Head of caudate nucleus (tissue), 42 donors: ENCODE measurements around the gene KSR2.

Experiments
- DNase-seq, 42 donors: peaks; one replicate each; pipeline versions ENCODE4 v3.0.0 to v3.0.0-alpha.2; 2020 to 2021; ENCODE audit warnings: mixed read lengths in 7 of 42
- intact Hi-C: fragments of 100-400 bp; cut with DNase I; formaldehyde crosslinking; loops from one replicate; pipeline ENCODE4 v1.15.0; 2022

Gene KSR2

DNA sequence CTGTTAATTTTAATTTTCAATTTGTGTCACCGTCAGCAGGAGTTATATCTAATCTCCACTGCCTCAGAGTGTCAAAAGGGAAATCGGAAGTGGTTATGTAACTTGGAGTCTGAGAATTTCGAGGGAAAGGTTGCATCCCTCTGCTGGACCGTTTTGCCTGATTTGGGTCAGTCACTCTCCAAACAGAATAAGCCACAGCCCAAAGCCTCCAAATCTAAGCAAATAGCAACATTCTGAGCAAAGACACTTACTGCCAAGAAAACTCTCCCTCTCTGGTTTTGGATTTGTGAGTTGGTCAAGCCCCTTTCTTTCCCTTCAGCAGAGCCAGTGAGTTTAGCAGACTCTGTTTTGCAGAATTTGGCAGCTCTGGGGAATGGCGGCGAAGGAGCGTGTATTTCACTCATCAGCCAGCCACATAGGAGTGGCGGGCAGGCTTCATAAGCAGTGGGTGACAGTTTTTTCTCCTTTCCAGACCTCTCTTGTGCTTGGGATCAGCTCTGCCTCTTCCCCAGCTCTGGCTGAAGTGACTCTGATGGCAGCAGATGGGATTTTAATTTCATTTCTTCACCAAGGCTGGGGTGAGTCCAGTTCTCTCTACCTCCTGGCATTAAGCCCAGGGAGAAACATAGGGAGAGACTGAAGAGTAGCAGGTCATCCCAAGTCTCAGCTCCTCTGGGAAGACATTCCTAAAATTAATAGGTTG is 388.6 kb downstream of the KSR2 start:
- peak in 2 of 42 donors; percentile 4 for DNase-seq
- intact Hi-C loops: no loop called here

DNA sequence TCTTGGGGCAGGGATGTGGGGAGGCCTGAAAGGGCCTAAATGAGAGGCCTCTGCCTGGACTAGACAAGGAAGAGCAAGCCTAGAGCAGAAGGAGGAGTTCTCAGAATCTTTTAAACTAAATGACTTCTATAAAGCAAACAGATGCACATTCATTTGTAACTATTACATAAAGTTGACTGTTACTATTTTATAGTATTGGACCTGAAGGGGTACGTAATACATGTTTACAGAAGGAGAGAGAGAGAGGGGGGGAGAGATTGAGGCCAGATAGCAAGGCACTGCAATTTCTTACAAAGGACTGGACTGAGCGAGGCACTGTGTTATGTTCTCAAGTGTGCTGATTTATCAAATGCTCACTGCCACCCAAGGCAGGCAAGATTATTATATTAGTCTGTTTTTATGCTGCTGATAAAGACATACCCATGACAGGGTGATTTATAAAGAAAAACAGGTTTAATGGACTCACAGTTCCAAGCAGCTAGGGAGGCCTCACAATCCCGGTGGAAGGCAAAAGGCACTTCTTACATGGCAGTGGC is 391.6 kb downstream of the KSR2 start:
- DNase-seq: no peak
- intact Hi-C loops: no loop called here

DNA sequence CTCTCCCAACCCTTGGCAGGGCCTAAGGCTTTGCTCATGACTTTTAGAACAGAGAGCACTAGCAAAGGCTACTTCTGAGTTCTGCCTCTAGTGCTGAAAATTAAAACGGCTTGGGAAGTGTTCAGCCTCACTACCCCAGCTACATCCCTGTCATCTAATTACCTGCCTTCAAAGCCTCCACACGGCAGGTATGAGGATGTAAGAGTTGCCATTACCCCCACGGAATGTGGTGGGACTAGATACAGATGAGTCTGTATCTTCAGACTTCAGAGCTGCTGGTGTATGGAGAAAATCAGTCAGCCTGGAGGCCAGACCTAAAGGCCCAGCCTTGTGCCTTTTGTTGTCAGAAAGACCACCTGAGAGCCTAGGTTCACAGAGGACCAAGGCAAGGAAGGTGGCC is 392.7 kb downstream of the KSR2 start:
- intact Hi-C loops: no loop called here
- no peak for DNase-seq

DNA sequence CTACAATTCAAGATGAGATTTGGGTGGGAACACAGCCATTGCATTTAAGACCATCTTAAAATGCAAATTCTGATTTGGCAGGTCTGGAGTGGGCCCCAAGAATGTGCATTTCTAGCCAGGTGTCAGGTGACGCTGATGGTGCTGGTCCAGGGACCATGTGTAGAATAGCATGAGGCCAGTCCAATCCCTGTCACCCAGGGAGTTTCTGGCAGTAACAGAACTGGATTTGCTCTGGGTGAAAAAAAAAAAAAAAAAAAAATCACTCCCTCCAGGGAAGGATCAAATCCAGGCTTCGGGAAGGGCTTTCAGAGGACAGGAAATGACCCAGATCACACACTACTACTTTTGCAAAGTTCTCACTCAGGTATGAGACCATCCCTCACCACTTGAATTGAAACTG is 394.1 kb downstream of the KSR2 start:
- DNase-seq: no peak

DNA sequence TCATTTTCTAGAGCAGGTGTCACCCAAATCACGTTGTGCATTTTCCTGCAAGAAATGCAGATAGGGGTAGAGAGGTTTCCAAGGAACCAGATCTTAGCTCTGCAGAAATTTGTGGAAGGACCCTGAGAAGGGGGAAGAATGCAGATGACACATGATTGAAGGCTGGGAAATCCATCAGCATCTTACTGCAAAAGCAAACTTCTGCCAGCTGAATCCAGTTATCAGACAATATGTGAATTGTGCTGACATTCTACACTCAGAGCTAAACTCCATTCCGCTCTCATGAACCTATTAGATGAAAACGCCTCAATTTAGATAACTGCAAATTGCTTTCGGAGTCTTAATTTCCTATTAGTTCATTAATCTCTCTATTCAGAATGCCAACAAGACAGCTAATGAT is 396.0 kb downstream of the KSR2 start:
- DNase-seq: no peak
- intact Hi-C loops: no loop called here

More for the DNA sequence above, 394.1 kb downstream of the KSR2 start:
- intact Hi-C loops: no loop called here

DNA sequence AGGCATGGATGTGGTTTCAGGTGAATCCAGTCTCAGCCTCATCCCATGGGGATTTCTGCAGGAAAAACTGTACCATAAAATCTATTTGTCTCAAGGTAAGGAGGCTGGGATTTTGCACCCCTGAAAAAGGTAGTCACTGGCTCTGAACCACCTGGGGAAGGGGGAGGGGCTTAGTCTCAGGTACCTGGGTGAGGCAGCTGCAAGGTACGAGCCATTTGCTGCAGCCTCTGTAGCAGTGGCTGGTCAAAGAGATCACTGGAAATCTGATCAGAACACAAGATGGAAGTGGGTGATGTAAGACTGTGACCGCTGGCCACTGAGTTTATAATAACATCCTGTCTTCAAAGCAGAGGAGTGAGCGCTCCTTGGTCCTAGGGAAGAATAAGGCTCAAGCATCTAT is 397.5 kb downstream of the KSR2 start:
- intact Hi-C loops: no loop called here
- DNase-seq: no peak

DNA sequence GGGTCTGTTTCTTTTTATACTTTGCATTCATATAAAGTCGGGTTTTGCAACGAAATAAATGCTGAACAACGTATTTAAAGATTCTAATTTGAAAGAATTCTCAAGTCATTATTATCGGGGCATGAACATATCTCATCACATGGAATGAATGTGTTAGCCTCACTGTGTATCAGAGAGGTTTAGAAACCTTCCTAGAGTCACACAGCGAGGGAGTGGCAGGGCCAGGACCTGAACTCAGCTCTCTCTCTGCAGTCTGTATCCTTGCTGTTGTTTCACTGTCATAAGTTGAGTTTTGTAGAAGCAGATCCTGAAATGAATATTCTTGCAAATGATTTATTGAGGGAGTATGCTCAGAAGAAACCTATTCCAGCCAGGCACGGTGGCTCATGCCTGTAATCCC is 398.2 kb downstream of the KSR2 start:
- DNase-seq: no peak
- intact Hi-C loops: no loop called here

DNA sequence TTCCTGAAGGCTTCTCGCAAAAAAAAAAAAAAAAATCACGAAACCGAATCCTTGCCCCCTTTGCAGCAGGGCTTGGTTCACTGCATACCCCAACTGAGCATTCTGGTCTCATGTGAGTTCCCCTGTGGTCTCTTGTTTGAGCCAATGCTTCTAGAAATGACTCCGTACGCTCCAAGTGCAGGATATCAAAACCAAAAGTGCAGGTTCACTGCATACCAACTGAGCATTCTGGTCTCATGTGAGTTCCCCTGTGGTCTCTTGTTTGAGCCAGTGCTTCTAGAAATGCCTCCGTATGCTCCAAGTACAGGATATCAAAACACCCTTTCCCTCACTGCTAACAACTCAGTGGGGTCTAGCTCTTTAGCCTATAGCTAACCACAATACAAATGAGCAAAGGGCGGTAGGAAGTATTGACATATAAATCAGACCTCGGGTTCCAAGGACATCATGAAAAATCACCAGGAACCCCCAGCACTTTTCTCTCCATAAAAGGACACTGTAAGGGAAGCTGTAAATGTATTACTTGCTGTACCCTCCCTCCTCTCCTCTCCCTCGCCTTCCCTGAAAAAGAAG is 401.1 kb downstream of the KSR2 start:
- intact Hi-C loops: no loop called here
- DNase-seq: no peak

DNA sequence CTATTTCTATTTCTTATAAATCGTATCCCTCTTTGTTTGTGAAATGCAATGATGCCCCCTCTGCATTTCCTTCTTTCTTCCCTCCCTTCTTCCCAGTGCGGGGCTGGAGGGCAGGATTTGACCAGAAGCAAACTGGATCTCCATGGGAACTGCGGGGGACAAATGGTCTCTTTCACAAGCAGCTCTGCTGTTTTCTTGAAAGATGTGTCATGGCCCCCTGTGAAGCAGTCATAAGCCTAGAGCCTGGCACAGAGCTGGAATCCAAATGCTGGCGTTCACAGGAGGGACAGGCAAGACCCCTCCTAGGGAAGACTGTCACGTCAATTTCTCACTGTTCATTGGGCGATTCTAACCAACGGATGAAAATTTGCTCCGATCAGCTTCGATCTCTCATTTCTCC is 403.9 kb downstream of the KSR2 start:
- DNase-seq: peak in 14 of 42 donors; percentile 7 to 68 (median 24)

DNA sequence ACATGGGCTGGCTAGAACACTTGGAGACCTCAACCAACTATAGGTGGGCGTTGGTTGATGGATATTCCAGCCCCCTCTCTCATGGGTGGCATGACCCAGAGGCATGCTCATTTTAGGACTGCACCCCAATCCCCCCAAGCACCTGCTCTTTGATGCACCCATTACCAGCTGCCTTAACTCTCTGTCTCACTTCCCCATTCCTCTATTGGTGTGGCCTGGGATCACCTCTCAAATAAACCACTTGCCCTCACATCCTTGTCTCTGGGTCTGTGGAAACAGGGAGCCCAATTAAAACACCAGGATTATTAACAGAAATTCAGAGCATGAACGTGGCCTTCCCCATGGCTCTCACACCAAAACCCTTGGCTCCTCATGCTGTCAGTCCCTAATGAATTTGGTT is 405.1 kb downstream of the KSR2 start:
- peak in 1 of 42 donors; percentile 3 for DNase-seq

More for the DNA sequence above, 403.9 kb downstream of the KSR2 start:
- intact Hi-C loops: no loop called here

DNA sequence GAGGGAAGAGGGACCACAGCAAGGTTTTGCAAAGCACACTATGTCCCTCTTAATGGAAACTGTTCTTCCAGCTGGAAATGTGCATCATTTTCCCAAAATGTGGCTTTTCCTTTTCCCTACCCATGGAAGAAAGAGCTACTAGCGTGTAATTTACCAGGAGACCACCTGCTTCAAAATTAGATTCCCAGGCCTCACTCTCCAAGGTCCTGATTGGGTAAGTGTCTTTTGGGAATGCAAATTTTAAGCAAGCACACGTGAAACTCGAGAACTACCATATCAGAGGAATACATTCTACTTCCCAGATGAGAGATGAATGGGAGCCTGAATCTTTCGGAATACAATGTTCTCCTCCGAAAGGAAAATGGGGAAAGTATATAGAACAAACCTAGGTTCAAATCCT is 405.8 kb downstream of the KSR2 start:
- intact Hi-C loops: no loop called here
- no peak for DNase-seq

More for the DNA sequence above, 405.1 kb downstream of the KSR2 start:
- intact Hi-C loops: no loop called here

DNA sequence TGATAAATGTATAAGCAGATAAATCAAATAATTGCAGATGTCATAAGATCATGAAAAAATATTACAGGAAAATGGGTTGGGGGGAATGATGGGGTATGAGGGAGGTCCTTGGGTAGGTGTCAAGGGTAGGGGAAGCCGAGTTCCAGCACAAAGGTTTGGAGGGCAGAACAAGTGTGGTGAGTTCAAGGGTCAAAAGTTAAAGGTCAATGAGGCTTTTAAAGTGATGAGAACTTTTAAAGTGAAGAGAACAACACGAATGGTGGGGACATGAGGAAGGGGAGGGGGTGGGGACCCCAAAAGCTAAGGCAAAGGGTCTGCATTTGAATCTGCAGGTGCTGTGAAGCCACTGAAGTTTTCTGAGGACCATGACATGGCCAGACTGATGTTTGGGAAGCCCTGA is 406.8 kb downstream of the KSR2 start:
- no peak for DNase-seq
- intact Hi-C loops: no loop called here

DNA sequence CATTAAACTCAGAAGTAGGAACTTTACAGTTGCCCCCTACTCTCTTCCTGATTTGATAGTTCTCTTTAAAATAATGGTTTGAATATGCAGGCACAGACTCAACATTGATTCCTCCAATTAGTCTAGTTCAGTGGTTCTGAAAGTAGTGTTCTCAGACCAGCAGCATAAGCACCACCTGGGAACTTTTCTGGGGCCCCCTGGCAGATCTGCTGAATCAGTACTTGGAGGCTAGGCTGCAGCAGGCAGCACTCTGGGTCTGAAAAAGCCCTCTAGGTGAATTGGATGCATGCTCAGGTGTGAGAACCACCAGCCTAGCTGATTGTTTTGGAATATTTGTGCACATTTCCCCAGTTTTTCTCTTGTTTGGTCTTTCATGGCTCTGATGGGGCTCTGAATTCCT is 408.8 kb downstream of the KSR2 start:
- DNase-seq: no peak
- intact Hi-C loops: no loop called here

DNA sequence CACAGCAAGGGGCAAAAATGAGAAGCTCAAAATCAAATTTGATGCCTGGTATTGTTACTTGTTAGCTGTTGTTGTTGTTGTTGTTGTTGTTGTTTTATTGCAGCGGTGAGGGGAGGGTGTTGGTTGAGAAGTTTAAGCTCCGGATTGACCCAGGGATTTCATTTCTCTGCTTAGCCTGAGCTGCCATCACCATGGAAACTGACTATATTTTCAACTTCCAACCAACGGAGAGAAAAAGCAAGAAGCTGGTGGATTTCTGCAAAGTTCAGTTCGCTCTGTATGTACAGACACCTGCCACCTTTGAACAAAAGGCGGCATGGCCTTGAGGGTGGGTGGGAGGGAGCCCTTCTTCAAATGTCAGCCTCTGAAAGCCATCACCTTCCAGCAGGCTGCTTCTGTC is 412.9 kb downstream of the KSR2 start:
- DNase-seq: no peak
- intact Hi-C loops: no loop called here

DNA sequence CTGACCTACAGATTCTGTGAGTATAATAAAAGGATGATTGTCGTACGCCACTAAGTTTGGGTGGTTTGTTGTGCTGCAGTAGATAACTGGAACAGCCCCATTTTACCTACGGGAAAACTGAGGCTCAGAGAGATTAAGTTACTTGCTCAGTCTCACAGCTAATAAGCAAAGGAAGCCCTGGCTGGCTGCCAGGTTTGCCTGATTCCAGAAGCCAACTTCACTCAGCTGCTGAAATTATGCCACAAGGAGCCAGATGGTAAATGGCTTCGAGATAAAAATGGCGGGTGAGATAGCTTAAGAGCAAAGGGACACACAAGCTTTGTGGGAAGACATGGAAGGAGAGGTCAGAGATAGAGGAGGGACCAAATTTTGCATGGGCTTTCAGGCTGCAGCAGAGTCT is 415.8 kb downstream of the KSR2 start:
- intact Hi-C loops: no loop called here

DNA sequence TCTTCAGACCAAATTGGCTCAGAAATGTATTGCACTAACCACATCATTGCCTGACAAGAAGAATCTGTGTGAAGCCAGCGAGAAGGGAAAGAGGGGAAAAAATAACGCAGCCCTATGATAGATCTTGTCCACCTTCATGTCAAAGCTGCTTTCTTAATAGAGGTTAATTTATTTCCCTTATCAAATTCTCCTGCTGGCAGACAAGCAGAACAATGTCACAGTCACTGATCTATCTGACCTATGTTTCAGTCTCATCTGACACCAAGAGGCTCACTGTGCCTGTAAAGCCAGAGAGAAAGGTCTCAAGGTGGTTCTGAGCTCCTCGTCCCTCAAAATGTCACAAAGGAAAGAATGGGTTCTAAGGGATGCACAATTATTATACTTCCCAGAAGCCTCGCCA is 417.1 kb downstream of the KSR2 start:
- DNase-seq: no peak
- intact Hi-C loops: no loop called here

More for the DNA sequence above, 415.8 kb downstream of the KSR2 start:
- DNase-seq: peak in 8 of 42 donors; percentile 1 to 44 (median 20)

DNA sequence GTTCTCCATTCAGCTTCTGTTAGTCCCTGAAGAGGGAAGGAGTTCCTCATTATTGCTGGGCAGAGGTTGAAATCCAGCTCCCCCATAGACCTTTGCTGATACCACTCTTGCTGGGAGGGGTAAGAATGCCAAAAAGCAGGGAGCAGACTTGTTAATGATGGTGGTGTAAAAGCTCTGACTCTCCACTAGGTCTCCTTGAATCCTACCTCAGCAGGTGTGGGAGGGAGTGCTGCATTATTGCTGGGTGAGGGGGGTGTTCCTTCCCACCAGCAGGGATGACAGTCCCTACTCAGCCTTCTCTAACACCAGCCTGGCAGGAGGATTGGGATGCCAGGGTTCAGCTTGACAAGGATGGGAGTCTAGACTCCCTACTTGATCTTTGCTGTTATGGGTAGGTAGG is 421.6 kb downstream of the KSR2 start:
- intact Hi-C loops: no loop called here
- DNase-seq: no peak

DNA sequence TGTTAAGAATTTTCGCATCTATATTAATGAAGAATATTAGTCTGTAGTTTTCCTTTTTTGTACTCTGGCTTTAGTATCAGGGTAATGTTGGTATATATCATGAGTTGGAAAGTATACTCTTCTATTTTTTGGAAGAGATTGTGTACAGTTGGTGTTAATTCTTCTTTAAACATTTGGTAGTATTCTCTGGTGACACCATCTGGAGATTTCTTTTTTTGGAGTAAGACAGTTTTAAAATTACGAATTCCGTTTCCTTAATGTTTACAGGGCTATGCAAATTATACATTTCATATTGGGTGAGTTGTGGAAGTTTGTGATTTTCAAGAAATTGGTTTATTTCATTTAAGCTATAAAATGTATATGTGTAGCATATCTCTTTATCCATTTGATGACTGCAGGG is 423.6 kb downstream of the KSR2 start:
- DNase-seq: no peak
- intact Hi-C loops: no loop called here

DNA sequence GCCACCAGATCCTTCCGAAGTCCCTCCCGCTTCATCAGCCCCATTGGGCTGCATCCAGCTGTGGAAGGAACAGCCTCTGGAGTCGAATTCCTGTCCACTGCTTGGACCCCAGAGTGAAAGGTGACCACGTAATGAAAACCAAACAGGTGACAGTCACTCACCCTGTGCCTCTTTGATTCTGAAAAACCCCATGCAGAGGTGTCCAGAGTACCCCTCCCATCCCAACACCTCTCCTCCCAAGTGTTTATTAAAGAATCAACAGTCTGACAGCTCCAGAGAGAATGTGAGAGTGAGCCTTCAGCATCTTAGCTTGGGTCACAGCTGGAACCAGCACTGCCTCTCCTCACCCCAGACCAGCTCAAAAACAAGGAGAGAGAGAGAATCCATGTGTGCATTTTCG is 428.8 kb downstream of the KSR2 start:
- no peak for DNase-seq
- intact Hi-C loops: no loop called here

DNA sequence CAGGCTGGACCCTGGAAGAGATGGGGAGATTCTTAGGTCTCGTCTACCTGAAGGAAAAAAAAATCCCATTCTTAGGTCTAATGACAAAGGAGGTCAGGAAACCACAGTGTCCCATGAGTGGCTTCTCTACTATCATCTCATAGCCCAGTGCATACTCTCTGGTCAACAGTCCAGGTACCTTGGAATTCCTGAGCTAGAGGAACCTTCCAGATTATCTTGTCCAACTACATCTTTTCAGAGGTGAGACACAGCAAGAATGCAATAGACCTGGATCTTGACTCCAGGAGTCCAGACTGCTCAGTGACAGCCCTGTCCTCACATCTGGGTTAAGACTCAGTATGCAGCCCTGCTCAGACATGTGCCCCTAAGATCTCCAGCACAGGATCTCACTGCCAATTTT is 429.9 kb downstream of the KSR2 start:
- DNase-seq: no peak
- intact Hi-C loops: no loop called here
